Measurements from ENCODE around the gene RBM42. TPM values are rescaled to one million over a fixed set of nuclear protein-coding genes. Genes with fewer than 3 reads are reported as not detected.
A peak's percentile ranks its signal among the peaks of the same experiment; 100 is the strongest.

RBM42 gene
- total and polyA plus RNA-seq, 2 of the 13 experiments (the other 11 are each of a cell fraction or from before 2014, with no cell fraction given), result 27.2 to 55.3 TPM

DNA sequence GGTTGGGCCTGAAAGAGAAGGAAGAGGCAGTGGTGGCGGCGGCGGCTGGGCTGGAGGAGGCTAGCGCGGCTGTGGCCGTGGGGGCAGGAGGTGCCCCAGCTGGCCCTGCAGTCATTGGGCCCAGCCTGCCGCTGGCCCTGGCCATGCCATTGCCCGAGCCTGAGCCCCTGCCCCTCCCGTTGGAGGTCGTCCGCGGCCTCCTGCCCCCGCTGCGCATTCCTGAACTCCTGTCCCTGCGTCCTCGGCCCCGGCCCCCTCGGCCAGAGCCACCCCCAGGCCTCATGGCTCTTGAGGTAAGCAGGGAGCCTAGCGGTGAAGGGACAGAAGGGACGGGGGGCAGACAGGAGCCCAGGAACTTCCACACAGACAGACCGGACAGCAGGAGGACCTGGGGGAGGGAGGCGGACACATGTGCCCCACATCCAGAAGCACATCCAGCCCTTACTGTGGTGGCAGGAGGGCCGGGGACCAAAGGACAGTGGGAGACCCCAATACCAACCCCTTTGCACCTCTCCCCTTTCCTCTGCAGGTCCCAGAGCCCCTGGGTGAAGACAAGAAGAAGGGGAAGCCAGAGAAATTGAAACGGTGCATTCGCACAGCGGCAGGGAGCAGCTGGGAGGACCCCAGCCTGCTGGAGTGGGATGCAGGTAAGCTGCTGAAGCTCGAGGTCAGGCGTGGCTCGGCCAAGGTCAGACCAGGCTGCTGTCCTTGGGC is 5.0 kb downstream of the RBM42 start:
- DNase-seq (ENCODE audit: low spot score) (no peak), ATAC-seq (no peak), FAIRE-seq (no peak)
- POLR2A ChIA-PET, result no interaction called here
- Histone ChIP-seq H3K27me3 (ENCODE audit: control insufficient read depth in 1 of 2, insufficient read depth in 2 of 2, low read length in 2 of 2) (no peaks in the 10 kb centered on the region; a peak in 1 of 5 replicates), H3K4me1 (ENCODE audit: insufficient read depth, low read length) (peaks cover 11% of the 10 kb centered on the region), H4K20me1 (ENCODE audit: insufficient read depth, low read length) (no peaks in the 10 kb centered on the region), H2AFZ (ENCODE audit: low read length) (no peak overlapping the region), H3K36me3 (replicated peaks in 1 of 2; ENCODE audit: control insufficient read depth in 1 of 2, insufficient read depth in 2 of 2, low read length in 2 of 2) (peaks cover 25 to 61% of the 10 kb centered on the region in 2 experiments), H3K9ac (ENCODE audit: insufficient read depth, low read depth, low read length) (no peak overlapping the region), H3K9me3 (ENCODE audit: low read length) (no peaks in the 10 kb centered on the region), H3K27ac (ENCODE audit: extremely low read length, insufficient read depth, low read length) (no peak overlapping the region), H3K4me2 (ENCODE audit: low read depth, low read length) (no peak overlapping the region), H3K79me2 (ENCODE audit: insufficient read depth, low read length) (peaks cover 10% of the 10 kb centered on the region), H3K4me3 (replicated peaks in 1 of 3; ENCODE audit: insufficient read depth in 1 of 3, low read depth in 2 of 3, low read length in 3 of 3) (no peak overlapping the region)
- intact Hi-C loops (cut with micrococcal nuclease; ENCODE audit: unreplicated experiment), result no loop called here
- no TSS peak for BruUV-seq (replicated peaks)
- 94% methylated on average over 18 of the region's 29 CpGs for WGBS (ENCODE audit: low lambda C conversion rate)
- in situ Hi-C loops (cut with HindIII; ENCODE audit: extremely low pct_ligation_motif_present, low pct_unique_long_range_greater_than_20kb), result no loop called here
- CTCF ChIA-PET (ENCODE audit: low intra/inter-chr PET ratio, low total read pairs), result no interaction called here
- TF ChIP-seq SIN3A (IDR thresholded peaks at IDR 0.05; ENCODE audit: borderline replicate concordance, low read depth, low read length), result no peak
- TF ChIP-seq RBFOX2 (IDR thresholded peaks at IDR 0.05; ENCODE audit: low read depth, low read length), result peak; percentile 38; the same call in 1 of the 2 replicates
- peak; percentile 58 for TF ChIP-seq AGO2 (optimal IDR thresholded peaks at IDR 0.05; ENCODE audit: low read depth, low read length)

DNA sequence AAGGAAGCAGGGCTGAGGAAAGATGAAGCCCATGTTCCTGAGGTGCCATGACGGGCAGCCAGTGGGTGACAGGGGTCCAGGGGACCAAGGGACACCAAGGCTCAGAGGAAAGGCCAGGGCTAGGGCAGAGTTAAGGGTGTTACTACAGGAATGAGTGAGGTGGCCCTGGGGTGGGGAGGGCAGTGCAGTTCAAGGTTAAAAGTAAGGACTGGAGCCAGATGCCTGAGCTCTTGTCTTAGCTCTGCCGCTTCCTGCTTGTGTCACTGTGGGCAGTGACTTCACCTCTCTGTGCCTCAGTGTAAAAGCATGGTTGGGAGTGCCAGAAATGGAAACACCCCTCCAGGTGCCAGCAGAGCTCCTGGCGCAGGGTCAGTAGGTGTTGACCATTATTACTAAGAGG is 7.8 kb downstream of the RBM42 start:
- POLR2A ChIA-PET, result interaction anchor here (1.1 kb wide), 1 partner anchor 79 kb away, joined by 3 read pairs; no protein-coding TSS in a partner anchor
- in situ Hi-C loops (cut with HindIII; ENCODE audit: extremely low pct_ligation_motif_present, low pct_unique_long_range_greater_than_20kb), result no loop called here
- TF ChIP-seq, protein P1, sequence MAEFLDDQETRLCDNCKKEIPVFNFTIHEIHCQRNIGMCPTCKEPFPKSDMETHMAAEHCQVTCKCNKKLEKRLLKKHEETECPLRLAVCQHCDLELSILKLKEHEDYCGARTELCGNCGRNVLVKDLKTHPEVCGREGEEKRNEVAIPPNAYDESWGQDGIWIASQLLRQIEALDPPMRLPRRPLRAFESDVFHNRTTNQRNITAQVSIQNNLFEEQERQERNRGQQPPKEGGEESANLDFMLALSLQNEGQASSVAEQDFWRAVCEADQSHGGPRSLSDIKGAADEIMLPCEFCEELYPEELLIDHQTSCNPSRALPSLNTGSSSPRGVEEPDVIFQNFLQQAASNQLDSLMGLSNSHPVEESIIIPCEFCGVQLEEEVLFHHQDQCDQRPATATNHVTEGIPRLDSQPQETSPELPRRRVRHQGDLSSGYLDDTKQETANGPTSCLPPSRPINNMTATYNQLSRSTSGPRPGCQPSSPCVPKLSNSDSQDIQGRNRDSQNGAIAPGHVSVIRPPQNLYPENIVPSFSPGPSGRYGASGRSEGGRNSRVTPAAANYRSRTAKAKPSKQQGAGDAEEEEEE (CRISPR knock-in tag; IDR thresholded peaks at IDR 0.05; ENCODE audit: borderline replicate concordance), result no peak
- no peak for TF ChIP-seq NFATC3 (CRISPR knock-in tag; IDR thresholded peaks at IDR 0.05)
- TF ChIP-seq, protein P2, sequence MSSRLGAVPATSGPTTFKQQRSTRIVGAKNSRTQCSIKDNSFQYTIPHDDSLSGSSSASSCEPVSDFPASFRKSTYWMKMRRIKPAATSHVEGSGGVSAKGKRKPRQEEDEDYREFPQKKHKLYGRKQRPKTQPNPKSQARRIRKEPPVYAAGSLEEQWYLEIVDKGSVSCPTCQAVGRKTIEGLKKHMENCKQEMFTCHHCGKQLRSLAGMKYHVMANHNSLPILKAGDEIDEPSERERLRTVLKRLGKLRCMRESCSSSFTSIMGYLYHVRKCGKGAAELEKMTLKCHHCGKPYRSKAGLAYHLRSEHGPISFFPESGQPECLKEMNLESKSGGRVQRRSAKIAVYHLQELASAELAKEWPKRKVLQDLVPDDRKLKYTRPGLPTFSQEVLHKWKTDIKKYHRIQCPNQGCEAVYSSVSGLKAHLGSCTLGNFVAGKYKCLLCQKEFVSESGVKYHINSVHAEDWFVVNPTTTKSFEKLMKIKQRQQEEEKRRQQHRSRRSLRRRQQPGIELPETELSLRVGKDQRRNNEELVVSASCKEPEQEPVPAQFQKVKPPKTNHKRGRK (CRISPR knock-in tag; IDR thresholded peaks at IDR 0.05), result no peak
- TF ChIP-seq ZBTB42 (CRISPR knock-in tag; IDR thresholded peaks at IDR 0.05), result no peak
- no peak for TF ChIP-seq KLF13 (CRISPR knock-in tag; IDR thresholded peaks at IDR 0.05)
- TF ChIP-seq, protein P3, sequence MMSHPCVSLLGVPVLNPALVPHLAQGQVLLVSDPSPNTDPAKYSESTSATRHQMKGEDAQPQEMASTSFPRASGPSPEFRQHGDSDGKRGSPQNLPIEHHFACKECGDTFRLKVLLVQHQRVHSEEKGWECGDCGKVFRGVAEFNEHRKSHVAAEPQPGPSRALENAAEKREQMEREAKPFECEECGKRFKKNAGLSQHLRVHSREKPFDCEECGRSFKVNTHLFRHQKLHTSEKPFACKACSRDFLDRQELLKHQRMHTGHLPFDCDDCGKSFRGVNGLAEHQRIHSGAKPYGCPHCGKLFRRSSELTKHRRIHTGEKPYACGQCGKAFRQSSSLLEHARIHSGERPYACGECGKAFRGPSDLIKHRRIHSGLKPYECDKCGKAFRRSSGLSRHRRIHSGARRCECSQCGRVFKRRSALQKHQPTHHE (CRISPR knock-in tag; IDR thresholded peaks at IDR 0.05; ENCODE audit: borderline replicate concordance), result no peak
- no peak for TF ChIP-seq RBM22 (optimal IDR thresholded peaks at IDR 0.05; ENCODE audit: low read length)
- TF ChIP-seq U2AF1 (optimal IDR thresholded peaks at IDR 0.05; ENCODE audit: low read depth, low read length), result no peak
- TF ChIP-seq, protein P4, sequence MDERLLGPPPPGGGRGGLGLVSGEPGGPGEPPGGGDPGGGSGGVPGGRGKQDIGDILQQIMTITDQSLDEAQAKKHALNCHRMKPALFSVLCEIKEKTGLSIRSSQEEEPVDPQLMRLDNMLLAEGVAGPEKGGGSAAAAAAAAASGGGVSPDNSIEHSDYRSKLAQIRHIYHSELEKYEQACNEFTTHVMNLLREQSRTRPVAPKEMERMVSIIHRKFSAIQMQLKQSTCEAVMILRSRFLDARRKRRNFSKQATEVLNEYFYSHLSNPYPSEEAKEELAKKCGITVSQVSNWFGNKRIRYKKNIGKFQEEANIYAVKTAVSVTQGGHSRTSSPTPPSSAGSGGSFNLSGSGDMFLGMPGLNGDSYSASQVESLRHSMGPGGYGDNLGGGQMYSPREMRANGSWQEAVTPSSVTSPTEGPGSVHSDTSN (CRISPR knock-in tag; IDR thresholded peaks at IDR 0.05), result no peak

More for the DNA sequence above, 7.8 kb downstream of the RBM42 start:
- peaks cover 9% of the 10 kb centered on the region; the same call in 1 of the 2 replicates for H3K4me1 ChIP-seq (ENCODE audit: insufficient read depth, low read length)
- peaks cover 15 to 50% of the 10 kb centered on the region in 2 experiments for H3K36me3 ChIP-seq (replicated peaks in 1 of 2; ENCODE audit: control insufficient read depth in 1 of 2, insufficient read depth in 2 of 2, low read length in 2 of 2)
- H3K27ac ChIP-seq (ENCODE audit: extremely low read length, insufficient read depth, low read length), result no peak overlapping the region
- CTCF ChIA-PET (ENCODE audit: low intra/inter-chr PET ratio, low total read pairs), result no interaction called here
- FAIRE-seq, result no peak
- 98% methylated on average over 3 of the region's 3 CpGs for WGBS (ENCODE audit: low lambda C conversion rate)
- ATAC-seq, result no peak
- BruUV-seq (replicated peaks), result no TSS peak
- no peaks in the 10 kb centered on the region for H3K79me2 ChIP-seq (ENCODE audit: insufficient read depth, low read length)
- H3K9ac ChIP-seq (ENCODE audit: insufficient read depth, low read depth, low read length), result no peak overlapping the region
- H3K4me3 ChIP-seq (replicated peaks in 1 of 3; ENCODE audit: insufficient read depth in 1 of 3, low read depth in 2 of 3, low read length in 3 of 3), result no peak overlapping the region
- no peaks in the 10 kb centered on the region for H3K9me3 ChIP-seq (ENCODE audit: low read length)
- no peak overlapping the region for H2AFZ ChIP-seq (ENCODE audit: low read length)
- H3K4me2 ChIP-seq (ENCODE audit: low read depth, low read length), result no peak overlapping the region
- no peaks in the 10 kb centered on the region for H3K27me3 ChIP-seq (ENCODE audit: control insufficient read depth in 1 of 2, insufficient read depth in 2 of 2, low read length in 2 of 2)
- no peaks in the 10 kb centered on the region for H4K20me1 ChIP-seq (ENCODE audit: insufficient read depth, low read length)
- DNase-seq (ENCODE audit: low spot score), result no peak
- intact Hi-C loops (cut with micrococcal nuclease; ENCODE audit: unreplicated experiment), result no loop called here
